ENCODE data around the gene ADNP2.

The ADNP2 gene, protein sequence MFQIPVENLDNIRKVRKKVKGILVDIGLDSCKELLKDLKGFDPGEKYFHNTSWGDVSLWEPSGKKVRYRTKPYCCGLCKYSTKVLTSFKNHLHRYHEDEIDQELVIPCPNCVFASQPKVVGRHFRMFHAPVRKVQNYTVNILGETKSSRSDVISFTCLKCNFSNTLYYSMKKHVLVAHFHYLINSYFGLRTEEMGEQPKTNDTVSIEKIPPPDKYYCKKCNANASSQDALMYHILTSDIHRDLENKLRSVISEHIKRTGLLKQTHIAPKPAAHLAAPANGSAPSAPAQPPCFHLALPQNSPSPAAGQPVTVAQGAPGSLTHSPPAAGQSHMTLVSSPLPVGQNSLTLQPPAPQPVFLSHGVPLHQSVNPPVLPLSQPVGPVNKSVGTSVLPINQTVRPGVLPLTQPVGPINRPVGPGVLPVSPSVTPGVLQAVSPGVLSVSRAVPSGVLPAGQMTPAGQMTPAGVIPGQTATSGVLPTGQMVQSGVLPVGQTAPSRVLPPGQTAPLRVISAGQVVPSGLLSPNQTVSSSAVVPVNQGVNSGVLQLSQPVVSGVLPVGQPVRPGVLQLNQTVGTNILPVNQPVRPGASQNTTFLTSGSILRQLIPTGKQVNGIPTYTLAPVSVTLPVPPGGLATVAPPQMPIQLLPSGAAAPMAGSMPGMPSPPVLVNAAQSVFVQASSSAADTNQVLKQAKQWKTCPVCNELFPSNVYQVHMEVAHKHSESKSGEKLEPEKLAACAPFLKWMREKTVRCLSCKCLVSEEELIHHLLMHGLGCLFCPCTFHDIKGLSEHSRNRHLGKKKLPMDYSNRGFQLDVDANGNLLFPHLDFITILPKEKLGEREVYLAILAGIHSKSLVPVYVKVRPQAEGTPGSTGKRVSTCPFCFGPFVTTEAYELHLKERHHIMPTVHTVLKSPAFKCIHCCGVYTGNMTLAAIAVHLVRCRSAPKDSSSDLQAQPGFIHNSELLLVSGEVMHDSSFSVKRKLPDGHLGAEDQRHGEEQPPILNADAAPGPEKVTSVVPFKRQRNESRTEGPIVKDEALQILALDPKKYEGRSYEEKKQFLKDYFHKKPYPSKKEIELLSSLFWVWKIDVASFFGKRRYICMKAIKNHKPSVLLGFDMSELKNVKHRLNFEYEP

DNA sequence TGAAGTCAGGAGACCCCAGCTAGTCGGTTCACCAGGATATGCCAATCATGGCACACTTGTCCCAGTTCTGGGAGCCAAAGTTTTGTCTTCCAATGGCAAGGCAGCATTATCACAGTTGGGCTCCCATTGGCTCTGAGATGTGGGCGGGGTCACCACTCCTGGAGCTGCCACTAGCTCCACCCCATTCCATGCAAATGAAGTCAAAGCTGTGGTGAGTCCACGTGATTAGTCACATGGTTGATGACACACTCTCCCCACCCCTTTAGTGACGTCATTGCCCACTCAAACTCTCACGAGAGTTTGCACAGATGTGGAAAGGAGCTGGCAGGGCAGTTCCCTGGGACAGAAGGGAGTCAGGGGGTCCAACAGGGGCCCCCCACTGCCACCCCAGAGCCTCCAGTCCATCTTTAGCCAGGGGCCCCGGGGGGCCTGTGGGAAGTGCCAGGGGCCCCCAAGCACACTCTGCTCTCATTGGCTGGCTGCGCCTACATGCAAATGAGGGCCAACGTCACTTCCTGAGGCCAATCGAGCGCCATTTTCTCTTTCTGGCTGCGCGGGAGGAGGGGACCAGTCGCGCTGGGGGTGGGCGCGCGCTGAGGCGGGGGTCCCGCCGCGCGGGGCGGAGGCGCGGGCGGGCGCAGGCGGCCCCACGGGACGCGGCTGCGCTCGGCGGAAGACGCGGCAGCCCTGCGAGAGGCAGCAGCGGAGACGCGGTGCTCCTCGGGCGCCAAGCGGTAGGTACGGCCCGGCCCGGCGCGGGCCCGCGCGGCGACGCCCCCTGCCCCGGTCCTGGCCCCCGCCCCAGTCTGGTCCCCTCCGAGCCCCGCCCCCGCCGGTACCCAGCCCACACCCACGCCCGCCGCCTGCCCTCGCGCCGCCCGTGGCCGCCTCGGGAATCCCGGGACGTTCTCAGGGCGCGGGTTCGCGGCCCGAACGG is at the start of gene ADNP2:
ADNP2 (plus strand) TSS at position 524 of the 937 bp plus-strand sequence. CDS start 8,281 bp downstream, outside the sequence.
- DNase-seq, result peak; percentile 83

DNA sequence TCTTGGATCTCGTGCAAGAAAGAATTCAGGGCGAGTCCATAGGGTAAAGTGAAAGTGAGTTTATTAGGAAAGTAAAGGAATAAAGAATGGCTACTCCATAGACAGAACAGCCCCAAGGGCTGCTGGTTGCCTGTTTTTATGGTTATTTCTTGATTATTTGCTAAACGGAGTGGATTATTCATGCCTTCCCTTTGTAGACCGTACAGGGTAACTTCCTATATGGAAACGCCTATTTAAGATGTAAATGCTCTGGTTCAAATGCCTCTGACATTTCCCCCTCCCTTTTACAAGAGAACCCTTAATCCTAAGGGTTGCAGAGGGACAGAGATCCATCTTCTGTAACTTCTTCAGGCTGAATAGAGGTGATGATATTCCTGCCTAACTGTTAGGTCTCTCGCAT is 49.1 kb upstream of the ADNP2 start:
- no peak for DNase-seq

DNA sequence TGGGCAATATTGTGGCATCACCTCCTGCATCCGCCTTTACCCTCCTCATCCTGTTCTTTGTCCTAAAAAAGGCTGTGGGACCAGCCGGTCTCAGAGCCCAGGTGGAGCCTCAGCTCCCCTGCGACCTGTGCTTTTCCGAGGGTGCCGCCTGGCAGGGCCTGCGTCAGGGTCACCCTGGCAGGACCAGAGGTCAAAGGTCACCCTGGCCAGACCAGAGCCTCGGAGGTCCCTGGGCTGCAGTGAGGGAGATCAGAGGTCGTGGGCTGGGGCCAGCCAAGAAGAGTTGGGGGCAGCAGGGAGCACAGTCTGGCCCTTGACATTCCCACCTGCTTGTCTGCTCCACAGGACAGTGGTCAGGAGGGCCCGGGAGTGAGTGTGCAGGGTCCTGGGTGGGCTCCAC is 43.4 kb upstream of the ADNP2 start:
- DNase-seq, result no peak

DNA sequence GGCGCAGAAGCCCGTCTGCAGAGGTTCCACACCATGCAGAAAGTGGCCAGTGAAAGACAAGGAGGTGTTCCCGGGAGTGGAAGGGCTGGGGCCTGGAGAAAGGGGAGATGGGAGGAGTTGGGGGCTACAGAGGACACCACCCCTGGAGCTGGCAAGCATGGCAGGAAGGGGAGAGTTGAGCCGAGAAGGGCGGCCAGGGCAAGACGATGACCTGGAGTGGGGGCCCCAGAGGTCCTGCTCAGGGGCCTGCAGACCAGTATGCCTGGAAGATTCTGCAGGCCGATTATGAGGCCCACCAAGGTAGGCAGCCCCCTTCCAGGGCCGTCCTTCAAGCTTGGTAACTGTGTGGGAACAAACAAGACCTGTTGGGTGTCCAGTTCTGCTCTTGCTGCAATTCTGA is 41.7 kb upstream of the ADNP2 start:
- DNase-seq, result no peak

DNA sequence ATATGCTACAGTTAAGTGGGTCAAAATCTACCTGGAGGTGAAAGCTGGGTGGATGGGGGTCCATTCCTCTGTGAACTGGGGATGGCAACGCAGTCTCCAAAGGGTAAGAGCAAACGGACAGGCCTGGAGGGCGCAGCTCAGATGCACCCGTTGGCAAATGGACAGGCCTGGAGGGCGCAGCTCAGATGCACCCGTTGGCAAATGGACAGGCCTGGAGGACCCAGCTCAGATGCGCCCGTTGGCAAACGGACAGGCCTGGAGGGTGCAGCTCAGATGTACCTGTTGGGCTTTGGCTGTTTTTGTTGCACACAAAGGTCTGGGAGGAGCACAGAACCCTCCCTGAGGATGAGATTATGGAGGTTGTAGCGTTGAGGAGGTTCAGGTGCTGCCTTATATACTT is 41.2 kb upstream of the ADNP2 start:
- DNase-seq, result no peak

DNA sequence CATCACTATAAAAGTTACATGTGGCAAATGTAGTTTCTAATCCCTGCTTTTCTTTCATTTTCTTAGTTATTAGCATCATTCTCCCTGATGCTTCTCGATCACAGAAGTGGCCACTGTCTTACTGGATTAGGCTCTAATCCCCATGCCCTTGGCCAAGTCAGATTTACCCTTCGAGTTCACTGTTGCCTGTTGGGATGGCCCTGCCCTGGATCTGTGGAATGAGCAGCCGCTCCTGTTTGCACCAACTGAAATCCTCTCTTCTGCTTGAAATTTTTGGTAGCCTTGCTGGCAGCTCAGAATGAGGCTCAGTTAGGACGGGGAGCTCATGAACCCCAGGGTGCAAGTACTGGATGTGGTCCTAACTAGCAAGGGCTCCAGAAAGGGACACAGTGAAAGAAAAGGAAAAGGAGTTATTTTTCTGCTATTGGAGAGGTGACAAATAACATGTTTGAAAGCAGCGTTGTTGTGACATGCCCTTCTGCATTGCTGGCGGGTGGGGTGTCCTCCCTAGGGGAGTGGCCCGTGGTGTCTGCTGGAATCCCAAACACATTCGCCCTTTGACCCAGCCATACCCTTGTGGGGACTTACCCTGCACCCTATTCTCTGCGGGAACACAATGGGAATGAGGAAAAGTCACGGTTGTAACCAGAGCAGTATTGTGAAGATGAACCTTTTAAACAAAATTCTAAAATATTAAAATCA is 40.3 kb upstream of the ADNP2 start:
- DNase-seq, result no peak

DNA sequence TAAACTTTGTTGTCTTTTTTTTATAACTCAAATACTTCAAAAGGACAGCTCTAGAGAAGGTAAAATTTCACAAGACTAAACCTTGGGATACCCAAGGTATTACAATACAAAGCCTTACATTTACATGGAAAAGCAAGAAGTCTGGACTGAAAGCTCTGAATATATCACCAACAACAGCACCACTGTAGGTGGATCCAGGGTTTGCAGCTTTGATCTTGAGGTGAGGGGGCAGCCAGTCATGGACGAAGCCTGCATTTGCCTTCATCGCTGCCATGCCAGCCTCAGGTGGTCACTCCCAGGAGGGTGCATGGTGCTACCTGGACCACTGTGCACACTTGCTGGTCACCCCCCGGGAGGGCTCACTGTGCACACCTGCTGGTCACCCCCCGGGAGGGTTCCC is 38.2 kb upstream of the ADNP2 start:
- DNase-seq, result no peak

DNA sequence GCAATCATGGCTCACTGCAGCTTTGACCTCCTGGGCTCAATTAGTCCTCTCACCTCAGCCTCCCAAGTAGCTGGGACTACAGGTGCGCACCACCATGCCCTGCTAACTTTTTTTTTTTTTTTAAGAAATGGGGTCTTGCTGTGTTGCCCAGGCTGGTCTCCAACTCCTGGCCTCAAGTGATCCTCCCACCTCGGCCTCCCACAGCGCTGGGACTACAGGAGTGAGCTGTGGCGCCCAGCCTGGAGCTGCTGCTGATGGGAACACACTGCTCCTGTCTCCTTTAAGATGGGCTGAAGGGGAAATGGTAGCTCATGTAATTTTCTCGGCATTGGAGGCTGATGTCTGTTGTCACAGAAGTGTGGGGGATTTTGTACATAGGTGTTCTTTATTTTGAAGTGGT is 34.9 kb upstream of the ADNP2 start:
- no peak for DNase-seq

DNA sequence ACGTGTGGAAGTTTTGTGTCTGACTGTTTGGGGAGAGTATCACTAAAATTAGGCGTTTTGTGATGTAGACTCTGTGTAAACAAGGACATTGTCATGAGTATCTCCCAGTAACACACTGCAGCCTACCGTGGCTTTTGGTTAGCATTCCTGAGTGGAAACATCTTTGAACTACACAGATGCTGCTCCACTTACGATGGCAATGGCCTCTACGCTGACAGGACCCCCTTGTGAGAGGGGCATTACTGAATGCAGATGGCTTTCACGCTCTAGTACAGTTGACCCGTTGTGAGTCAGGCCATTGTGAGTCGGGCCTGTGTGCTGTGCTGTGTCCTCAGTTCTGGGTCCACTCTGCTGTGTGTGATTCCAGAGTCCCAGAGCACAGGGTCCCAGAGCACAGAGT is 34.4 kb upstream of the ADNP2 start:
- DNase-seq, result no peak

DNA sequence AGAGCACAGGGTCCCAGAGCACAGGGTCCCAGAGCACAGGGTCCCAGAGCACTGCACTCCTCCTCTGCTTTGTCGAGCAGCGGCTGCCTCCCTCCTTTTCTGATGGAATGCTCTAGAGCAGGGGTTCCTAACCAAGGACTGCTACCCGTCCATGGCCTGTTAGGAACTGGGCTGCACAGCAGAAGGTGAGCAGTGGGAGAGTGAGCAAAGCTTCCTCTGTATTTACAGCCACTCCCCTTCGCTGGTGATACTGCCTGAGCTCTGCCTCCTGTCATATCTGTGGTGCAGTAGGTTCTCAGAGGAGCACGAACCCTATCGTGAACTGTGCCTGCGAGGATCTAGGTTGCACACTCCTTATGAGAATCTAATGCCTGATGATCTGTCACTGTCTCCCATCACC is 33.1 kb upstream of the ADNP2 start:
- no peak for DNase-seq

DNA sequence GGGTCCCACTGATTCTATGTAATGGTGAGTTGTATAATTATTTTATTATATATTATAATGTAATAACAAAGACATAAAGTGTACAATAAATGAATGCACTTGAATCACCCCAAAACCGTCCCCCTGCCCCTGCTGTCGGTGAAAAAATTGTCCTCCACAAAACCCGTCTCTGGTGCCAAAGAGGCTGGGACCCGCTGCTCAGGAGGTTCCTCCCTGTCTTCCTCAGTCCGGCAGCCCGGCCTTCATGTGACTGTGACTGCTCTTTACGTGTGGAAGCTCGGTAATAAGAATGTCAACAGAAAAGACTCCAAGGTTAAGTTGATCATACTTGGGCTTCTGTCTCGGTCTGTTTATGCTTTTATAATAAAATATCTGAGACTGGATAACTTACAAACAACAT is 32.7 kb upstream of the ADNP2 start:
- no peak for DNase-seq

DNA sequence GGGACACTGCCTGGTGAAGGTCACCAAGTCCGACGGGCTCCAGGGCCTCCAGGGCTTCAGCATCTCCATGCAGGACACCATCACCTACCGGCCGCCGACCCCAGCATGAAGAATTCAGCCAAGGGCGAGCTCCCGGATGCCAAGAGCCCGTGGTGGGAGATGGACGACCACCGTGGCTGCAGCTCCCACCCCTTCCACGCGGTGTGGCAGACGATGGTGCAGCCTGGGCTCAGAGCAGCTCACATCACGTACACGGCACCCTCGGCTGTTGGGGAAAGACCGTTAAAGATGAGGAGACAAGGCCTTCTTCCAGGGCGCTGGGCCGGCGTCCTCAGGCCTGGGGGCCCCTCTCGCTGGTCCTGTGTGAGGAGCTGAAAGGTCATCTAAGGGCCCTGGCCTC is 31.2 kb upstream of the ADNP2 start:
- no peak for DNase-seq

DNA sequence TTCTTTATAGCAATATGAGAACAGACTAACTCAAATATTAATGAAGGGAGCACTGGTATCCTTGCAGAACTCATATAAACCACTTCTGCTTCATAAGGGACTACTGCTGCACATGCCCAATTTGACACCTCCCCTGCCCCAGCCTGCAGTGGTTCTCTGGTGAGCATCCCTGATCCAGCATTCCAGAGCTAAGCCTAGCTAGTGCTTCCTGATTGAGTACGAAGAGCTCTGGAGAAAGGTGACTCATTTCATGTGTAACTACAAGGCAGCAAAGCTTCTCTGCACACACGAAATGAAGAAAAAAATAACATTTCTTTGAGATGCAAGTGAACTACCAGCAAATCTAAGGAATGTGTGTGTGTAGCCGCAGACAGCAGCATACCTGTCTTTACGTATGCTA is 22.8 kb upstream of the ADNP2 start:
- DNase-seq, result no peak

DNA sequence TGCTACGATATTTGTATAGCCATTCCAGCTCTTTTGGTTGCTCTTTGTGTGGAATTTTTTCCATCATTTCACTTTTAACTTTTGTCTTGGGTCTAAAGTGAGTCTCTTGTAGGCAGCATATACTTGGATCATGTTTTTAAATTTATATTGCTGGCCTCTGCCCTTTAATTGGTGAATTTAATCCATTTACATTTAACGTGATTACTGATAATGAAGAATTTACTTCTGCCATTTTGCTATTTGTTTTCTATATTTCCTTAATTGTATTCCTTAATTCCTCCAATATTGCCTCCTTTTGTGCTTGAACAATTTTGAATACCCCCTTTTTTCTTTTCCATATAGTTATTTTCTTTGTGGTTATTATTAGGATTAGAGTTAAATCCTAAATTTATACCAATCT is 21.0 kb upstream of the ADNP2 start:
- DNase-seq, result no peak

DNA sequence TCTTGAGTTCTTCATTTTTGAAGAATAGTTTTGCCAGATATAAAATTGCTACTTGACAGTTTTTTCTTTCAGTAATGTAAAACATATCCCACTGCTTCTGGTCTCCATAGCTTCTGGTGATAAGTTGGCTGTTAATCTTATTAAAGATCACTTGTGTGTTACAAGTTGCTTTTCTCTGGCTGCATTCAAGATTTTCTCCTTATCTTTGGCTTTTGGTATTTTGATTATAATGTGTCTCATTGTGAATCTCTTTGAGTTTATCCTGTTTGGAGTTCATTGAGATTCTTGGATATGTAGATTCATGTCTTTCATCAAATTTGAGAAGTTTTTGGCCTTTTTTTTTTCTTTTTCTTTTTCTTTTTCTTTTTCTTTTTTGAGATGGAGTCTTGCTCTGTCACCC is 20.2 kb upstream of the ADNP2 start:
- DNase-seq, result no peak

DNA sequence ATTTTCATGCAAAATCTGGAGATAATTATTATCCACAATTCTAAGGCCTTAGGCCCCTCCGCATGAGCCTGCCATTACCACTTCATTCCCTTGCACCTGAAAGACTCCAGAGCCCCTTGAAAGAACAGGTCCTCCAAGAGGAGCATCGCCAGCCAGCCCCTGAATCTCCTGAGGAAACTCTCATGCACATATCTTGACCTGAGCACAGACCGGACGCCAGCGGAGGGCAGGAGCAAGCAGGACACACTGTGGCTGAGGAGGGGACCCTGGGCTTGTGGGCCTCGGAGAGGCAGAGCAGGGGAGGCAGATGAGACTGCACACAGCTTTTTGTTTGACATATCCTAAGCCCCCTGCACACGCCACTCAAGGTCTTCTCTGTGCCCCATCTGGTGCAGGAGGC is 13.6 kb upstream of the ADNP2 start:
- no peak for DNase-seq

DNA sequence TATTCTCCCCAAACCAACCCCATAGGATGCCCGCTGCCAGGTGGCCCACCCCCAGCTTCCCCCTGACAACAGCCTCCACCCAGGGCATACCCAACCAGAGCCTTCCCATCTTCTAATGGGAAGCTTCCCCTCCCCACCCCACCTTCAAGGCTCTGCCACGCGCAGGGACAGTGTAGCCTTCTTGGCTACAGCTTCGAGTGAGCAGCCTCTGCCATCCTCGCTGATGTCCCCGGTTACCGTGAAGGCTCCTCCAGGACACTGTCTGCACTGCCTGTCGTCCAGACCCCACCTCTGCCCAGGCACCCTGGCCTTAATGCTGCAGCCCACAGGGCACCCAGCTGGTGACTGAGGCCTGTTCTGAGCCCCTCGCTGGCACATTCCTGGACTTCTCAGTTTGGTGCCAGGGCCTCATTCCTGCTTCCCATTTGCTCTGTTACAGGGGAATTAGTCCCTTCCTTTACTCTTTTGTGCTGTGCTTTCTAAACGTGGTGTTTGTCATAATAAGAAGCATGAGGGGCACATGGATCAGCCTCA is 13.0 kb upstream of the ADNP2 start:
- DNase-seq, result no peak

DNA sequence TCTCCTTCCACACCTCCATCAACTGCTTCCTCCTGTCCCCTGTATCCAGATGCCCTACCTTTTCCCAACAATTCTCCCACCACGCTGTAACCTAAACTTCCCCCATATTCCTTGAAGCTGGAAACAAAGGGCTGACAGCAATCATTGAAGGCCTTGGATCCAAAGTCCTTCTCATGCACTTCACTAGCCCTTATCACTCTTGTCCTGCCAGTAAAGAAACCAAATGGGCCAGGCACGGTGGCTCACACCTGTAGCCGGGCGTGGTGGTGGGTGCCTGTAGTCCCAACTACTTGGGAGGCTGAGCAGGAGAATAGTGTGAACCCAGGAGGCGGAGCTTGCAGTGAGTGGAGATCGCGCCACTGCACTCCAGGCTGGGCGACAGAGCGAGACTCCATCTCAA is 11.9 kb upstream of the ADNP2 start:
- no peak for DNase-seq

DNA sequence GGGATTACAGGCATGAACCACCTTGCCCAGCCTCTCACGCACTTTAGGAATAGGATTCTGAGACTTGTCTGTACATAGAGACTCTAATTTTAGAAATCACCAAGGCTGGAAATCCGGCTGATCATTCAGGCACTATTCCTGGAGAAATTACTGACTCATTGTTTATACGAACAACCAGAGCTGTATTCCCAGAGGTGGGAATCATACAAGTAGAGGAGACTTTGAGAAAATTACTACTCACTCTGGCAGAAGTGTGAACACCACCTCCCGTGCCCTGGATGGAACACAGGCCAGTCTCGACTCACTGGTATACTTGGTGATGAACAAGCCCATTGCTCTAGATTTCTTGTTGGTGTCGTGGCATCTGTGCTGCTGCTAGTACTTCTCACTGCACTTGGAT is 5.8 kb upstream of the ADNP2 start:
- DNase-seq, result no peak

DNA sequence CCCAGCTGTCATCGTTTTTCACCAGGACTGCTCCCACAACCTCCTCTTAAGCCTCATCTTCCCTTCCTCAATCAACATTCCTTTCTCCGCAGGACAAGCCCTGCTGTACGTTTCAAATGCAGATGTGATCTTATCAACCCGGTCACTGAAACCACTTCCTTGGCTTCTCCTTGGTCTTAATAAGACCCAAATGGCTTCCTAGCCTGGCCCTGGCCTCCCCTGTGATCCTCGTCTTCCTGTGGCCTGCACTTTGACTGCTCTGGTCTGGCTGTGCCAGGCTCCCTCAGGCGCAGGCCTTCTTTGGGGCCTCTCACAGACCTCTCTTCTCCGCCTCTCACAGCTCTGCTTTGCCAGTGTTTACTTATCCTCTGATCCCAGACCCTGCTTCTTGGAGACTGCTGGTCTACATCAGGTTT is 4.7 kb upstream of the ADNP2 start:
- no peak for DNase-seq

DNA sequence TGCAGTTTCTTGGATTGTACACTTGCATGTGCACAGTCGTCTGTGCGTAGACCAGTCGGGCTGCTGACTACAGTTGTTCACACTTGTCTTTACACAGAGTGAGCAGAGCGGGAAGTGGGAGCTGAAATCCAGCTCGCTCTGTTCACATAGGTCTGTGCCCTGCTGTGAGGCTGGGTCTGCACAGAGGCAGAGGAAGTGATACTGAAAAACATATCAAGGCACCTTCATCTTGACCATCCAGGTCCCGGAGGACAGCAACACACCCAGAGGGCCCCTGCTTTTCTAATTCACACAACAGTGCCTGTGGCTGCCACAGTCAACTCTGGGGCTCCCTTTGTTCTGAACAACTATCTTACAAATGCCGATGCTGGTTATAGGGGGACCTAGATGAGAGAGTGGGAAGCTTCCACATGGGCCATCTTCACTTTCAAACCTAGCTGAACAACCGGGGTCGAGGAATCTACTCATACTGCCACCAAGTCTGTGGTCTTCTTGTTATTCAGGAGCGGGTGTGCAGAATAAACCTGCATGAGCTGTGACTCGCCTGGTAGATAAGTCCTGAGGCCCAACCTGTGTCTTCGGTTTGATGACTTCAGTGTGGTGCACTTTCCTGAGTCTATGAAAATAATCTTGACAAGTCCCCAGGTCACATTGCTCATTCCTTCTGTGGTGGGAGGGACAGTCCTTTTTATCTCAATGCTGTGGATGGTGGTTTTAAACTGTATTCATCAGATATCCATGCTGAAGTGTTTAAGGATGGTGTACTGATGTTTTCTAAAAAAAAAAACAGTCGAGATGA is 3.5 kb upstream of the ADNP2 start:
- no peak for DNase-seq
